ENCODE data around the gene FOXN4. TPM values are rescaled to one million over a fixed set of nuclear protein-coding genes. Genes with fewer than 3 reads are reported as not detected.

The FOXN4 gene
- total RNA-seq, 1 donor from 2014 or later: 0.61 TPM

DNA sequence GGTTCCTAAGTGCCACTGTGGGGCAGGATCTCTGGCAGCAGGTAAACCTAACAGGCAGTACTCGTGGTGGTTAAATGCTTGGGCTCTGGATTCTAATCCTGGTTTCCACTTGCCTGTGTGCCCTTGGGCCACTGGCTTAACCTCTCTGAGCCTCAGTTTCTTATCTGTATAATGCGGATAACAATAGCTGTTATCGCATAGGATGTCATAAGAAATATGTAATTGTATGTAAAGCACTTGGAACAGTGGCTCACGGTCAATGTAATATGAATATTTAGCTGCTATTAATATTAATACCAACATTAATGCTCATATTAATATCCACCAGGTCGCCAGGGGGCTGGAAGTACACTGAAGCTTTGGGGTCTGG, 16.8 kb downstream of the FOXN4 start:
- H3K4me3 Mint-ChIP-seq (ENCODE audit: unreplicated experiment): no peak overlapping the region
- no peaks in the 10 kb centered on the region for H3K9me3 Mint-ChIP-seq (ENCODE audit: unreplicated experiment)
- H3K27me3 Mint-ChIP-seq (ENCODE audit: unreplicated experiment): peaks cover 4% of the 10 kb centered on the region
- no peak for TF ChIP-seq CTCF (IDR thresholded peaks at IDR 0.05; ENCODE audit: partially characterized antibody, unreplicated experiment)
- no peaks in the 10 kb centered on the region for H3K4me1 Mint-ChIP-seq (ENCODE audit: low read depth, unreplicated experiment)
- DNase-seq: no peak
- H3K27ac Mint-ChIP-seq (ENCODE audit: unreplicated experiment): peak overlapping the region; percentile 62
- H3K36me3 Mint-ChIP-seq (ENCODE audit: unreplicated experiment): no peaks in the 10 kb centered on the region

GRCh38 chr12:109291521-109292341, 17.4 kb downstream of the FOXN4 start:
- H3K27me3 Mint-ChIP-seq (ENCODE audit: unreplicated experiment): peaks cover 4% of the 10 kb centered on the region
- peaks cover 1% of the 10 kb centered on the region for H3K9me3 Mint-ChIP-seq (ENCODE audit: unreplicated experiment)
- DNase-seq: peak; percentile 71
- peak overlapping the region; percentile 34 for H3K4me3 Mint-ChIP-seq (ENCODE audit: unreplicated experiment)
- TF ChIP-seq CTCF (IDR thresholded peaks at IDR 0.05; ENCODE audit: partially characterized antibody, unreplicated experiment): no peak
- no peaks in the 10 kb centered on the region for H3K36me3 Mint-ChIP-seq (ENCODE audit: unreplicated experiment)
- H3K4me1 Mint-ChIP-seq (ENCODE audit: low read depth, unreplicated experiment): no peaks in the 10 kb centered on the region
- peak overlapping the region; percentile 72 for H3K27ac Mint-ChIP-seq (ENCODE audit: unreplicated experiment)

DNA sequence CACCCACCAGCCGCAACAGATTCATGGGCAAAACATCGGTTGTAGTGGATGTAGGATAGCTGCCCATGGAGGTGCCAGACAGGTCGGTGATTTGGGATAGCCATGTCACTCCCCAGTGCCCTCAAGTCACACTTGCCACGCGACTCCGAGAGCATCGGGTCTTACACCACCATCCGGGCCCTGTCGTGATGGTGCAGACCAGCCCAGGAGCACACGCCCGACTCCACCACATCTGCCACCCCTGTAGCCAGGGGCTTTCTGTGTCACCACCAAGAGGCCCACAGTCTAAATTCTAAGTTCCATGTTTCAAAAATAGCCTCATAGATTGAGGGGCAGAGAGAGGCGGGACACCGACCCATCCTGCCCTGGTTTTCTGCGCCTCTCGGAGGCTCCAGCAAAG, 18.0 kb downstream of the FOXN4 start:
- Mint-ChIP-seq H3K4me1 (ENCODE audit: low read depth, unreplicated experiment) (no peaks in the 10 kb centered on the region), H3K27me3 (ENCODE audit: unreplicated experiment) (peaks cover 4% of the 10 kb centered on the region), H3K4me3 (ENCODE audit: unreplicated experiment) (no peak overlapping the region), H3K36me3 (ENCODE audit: unreplicated experiment) (no peaks in the 10 kb centered on the region), H3K9me3 (ENCODE audit: unreplicated experiment) (peaks cover 1% of the 10 kb centered on the region), H3K27ac (ENCODE audit: unreplicated experiment) (peak overlapping the region; percentile 72)
- no peak for DNase-seq
- TF ChIP-seq CTCF (IDR thresholded peaks at IDR 0.05; ENCODE audit: partially characterized antibody, unreplicated experiment): no peak

- Mint-ChIP-seq H3K36me3 (ENCODE audit: unreplicated experiment) (no peaks in the 10 kb centered on the region), H3K27me3 (ENCODE audit: unreplicated experiment) (peaks cover 4% of the 10 kb centered on the region), H3K4me1 (ENCODE audit: low read depth, unreplicated experiment) (no peaks in the 10 kb centered on the region), H3K27ac (ENCODE audit: unreplicated experiment) (peak overlapping the region; percentile 55), H3K9me3 (ENCODE audit: unreplicated experiment) (peaks cover 1% of the 10 kb centered on the region), H3K4me3 (ENCODE audit: unreplicated experiment) (no peak overlapping the region)
- no peak for DNase-seq
- no peak for TF ChIP-seq CTCF (IDR thresholded peaks at IDR 0.05; ENCODE audit: partially characterized antibody, unreplicated experiment)
These were observed 19.0 kb downstream of the FOXN4 start for GRCh38 chr12:109290061-109290460.

DNA sequence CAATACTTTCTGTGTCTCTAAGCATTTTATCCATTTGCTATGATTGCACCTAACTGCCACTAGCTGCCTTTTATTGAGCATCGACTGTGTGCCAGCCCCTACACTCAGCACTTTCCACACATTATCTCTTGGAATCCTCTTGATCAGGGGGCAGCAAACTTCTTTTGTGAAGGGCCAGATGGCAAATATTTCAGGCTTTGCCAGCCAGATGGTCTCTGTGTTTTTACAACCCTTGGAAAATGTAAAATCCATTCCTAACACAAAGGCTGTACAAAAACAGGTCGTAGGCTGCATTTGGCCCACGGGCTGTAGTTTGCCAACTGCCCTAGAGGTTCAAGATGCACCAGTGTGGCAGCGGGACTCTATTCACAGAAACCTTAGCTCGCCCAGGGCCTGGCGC, 19.5 kb downstream of the FOXN4 start:
- Mint-ChIP-seq H3K4me3 (ENCODE audit: unreplicated experiment) (no peak overlapping the region), H3K27me3 (ENCODE audit: unreplicated experiment) (peaks cover 4% of the 10 kb centered on the region), H3K4me1 (ENCODE audit: low read depth, unreplicated experiment) (no peaks in the 10 kb centered on the region), H3K27ac (ENCODE audit: unreplicated experiment) (no peak overlapping the region), H3K36me3 (ENCODE audit: unreplicated experiment) (no peaks in the 10 kb centered on the region), H3K9me3 (ENCODE audit: unreplicated experiment) (peaks cover 1% of the 10 kb centered on the region)
- no peak for DNase-seq
- TF ChIP-seq CTCF (IDR thresholded peaks at IDR 0.05; ENCODE audit: partially characterized antibody, unreplicated experiment): no peak

All from glutamatergic neuron (in vitro differentiated cells).